ENCODE measurements around the gene TUBB6.

The TUBB6 gene

DNA sequence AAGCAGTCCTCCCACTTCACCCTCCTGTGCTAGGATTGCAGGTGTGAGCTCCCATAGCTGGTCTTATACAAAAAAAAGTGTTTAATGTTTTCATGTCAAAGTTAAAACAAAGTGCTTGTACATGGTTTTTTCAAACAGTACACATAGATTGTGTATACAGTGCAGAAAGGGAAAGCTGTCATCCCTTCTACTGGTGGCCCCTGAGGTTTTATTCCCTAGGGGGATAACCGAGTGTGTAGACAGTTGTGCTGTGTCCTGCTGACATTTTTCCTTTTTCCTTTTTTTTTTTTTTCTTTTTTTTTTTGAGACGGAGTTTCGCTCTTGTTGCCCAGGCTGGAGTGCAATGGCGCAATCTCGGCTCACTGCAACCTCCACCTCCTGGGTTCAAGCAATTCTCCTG is 10.8 kb downstream of the TUBB6 start:
- H3K36me3 ChIP-seq (ENCODE audit: insufficient read depth): no peaks in the 10 kb centered on the region
- no peak overlapping the region for H2AFZ ChIP-seq (ENCODE audit: low read depth)

GRCh38 chr18:12321333-12321732 is 13.3 kb downstream of the TUBB6 start:
- Histone ChIP-seq H3K4me2 (no peak overlapping the region), H3K27ac (no peak overlapping the region), H3K9ac (no peak overlapping the region), H3K4me3 (IDR thresholded peaks at IDR 0.05; ENCODE audit: insufficient read depth, low read depth, low read length) (no peak overlapping the region), H3K36me3 (ENCODE audit: insufficient read depth) (no peaks in the 10 kb centered on the region), H4K20me1 (ENCODE audit: insufficient read depth) (no peaks in the 10 kb centered on the region), H3K79me2 (ENCODE audit: insufficient read depth, low read depth) (no peaks in the 10 kb centered on the region), H3K27me3 (ENCODE audit: insufficient read depth, low read depth) (no peaks in the 10 kb centered on the region), H3K4me1 (ENCODE audit: low read depth, poor library complexity, severe bottlenecking) (no peaks in the 10 kb centered on the region), H2AFZ (ENCODE audit: low read depth) (no peak overlapping the region)
- TF ChIP-seq, protein P1, sequence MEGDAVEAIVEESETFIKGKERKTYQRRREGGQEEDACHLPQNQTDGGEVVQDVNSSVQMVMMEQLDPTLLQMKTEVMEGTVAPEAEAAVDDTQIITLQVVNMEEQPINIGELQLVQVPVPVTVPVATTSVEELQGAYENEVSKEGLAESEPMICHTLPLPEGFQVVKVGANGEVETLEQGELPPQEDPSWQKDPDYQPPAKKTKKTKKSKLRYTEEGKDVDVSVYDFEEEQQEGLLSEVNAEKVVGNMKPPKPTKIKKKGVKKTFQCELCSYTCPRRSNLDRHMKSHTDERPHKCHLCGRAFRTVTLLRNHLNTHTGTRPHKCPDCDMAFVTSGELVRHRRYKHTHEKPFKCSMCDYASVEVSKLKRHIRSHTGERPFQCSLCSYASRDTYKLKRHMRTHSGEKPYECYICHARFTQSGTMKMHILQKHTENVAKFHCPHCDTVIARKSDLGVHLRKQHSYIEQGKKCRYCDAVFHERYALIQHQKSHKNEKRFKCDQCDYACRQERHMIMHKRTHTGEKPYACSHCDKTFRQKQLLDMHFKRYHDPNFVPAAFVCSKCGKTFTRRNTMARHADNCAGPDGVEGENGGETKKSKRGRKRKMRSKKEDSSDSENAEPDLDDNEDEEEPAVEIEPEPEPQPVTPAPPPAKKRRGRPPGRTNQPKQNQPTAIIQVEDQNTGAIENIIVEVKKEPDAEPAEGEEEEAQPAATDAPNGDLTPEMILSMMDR (conservative IDR thresholded peaks at IDR 0.05; ENCODE audit: low read depth, low read length): no peak

More for the DNA sequence above, 10.8 kb downstream of the TUBB6 start:
- Histone ChIP-seq H3K27me3 (ENCODE audit: insufficient read depth, low read depth) (no peaks in the 10 kb centered on the region), H3K27ac (no peak overlapping the region), H3K4me2 (no peak overlapping the region), H3K9ac (no peak overlapping the region), H3K4me1 (ENCODE audit: low read depth, poor library complexity, severe bottlenecking) (no peaks in the 10 kb centered on the region), H3K4me3 (IDR thresholded peaks at IDR 0.05; ENCODE audit: insufficient read depth, low read depth, low read length) (no peak overlapping the region), H3K79me2 (ENCODE audit: insufficient read depth, low read depth) (no peaks in the 10 kb centered on the region), H4K20me1 (ENCODE audit: insufficient read depth) (no peaks in the 10 kb centered on the region)
- TF ChIP-seq, protein P1 (conservative IDR thresholded peaks at IDR 0.05; ENCODE audit: low read depth, low read length): no peak

DNA sequence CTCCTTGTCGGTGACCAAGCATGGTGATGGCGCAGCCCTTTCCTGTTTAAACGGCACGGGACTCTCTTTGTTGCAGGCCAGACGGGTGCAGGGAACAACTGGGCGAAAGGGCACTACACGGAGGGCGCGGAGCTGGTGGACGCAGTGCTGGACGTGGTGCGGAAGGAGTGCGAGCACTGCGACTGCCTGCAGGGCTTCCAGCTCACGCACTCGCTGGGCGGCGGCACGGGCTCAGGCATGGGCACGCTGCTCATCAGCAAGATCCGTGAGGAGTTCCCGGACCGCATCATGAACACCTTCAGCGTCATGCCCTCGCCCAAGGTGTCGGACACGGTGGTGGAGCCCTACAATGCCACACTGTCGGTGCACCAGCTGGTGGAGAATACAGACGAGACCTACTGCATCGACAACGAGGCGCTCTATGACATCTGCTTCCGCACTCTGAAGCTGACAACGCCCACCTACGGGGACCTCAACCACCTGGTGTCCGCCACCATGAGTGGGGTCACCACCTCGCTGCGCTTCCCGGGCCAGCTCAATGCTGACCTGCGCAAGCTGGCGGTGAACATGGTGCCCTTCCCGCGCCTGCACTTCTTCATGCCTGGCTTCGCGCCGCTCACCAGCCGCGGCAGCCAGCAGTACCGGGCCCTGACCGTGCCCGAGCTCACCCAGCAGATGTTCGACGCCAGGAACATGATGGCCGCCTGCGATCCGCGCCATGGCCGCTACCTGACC is 17.1 kb downstream of the TUBB6 start:
- Histone ChIP-seq H2AFZ (ENCODE audit: low read depth) (no peak overlapping the region), H3K27ac (no peak overlapping the region), H3K27me3 (ENCODE audit: insufficient read depth, low read depth) (no peaks in the 10 kb centered on the region), H4K20me1 (ENCODE audit: insufficient read depth) (no peaks in the 10 kb centered on the region), H3K9ac (no peak overlapping the region), H3K4me3 (IDR thresholded peaks at IDR 0.05; ENCODE audit: insufficient read depth, low read depth, low read length) (no peak overlapping the region), H3K4me2 (no peak overlapping the region), H3K79me2 (ENCODE audit: insufficient read depth, low read depth) (no peaks in the 10 kb centered on the region), H3K36me3 (ENCODE audit: insufficient read depth) (no peaks in the 10 kb centered on the region; the same call in 1 of the 2 replicates), H3K4me1 (ENCODE audit: low read depth, poor library complexity, severe bottlenecking) (no peaks in the 10 kb centered on the region)
- TF ChIP-seq, protein P1 (conservative IDR thresholded peaks at IDR 0.05; ENCODE audit: low read depth, low read length): no peak

DNA sequence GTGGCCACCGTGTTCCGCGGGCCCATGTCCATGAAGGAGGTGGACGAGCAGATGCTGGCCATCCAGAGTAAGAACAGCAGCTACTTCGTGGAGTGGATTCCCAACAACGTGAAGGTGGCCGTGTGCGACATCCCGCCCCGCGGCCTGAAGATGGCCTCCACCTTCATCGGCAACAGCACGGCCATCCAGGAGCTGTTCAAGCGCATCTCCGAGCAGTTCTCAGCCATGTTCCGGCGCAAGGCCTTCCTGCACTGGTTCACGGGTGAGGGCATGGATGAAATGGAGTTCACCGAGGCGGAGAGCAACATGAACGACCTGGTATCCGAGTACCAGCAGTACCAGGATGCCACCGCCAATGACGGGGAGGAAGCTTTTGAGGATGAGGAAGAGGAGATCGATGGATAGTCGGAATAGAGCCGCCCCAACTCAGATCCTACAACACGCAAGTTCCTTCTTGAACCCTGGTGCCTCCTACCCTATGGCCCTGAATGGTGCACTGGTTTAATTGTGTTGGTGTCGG is 17.7 kb downstream of the TUBB6 start:
- no peak overlapping the region for H3K9ac ChIP-seq
- H2AFZ ChIP-seq (ENCODE audit: low read depth): no peak overlapping the region
- no peaks in the 10 kb centered on the region; the same call in 1 of the 2 replicates for H3K36me3 ChIP-seq (ENCODE audit: insufficient read depth)
- no peaks in the 10 kb centered on the region for H3K27me3 ChIP-seq (ENCODE audit: insufficient read depth, low read depth)
- TF ChIP-seq, protein P1 (conservative IDR thresholded peaks at IDR 0.05; ENCODE audit: low read depth, low read length): no peak
- no peaks in the 10 kb centered on the region for H3K4me1 ChIP-seq (ENCODE audit: low read depth, poor library complexity, severe bottlenecking)
- H3K4me3 ChIP-seq (IDR thresholded peaks at IDR 0.05; ENCODE audit: insufficient read depth, low read depth, low read length): no peak overlapping the region
- H3K79me2 ChIP-seq (ENCODE audit: insufficient read depth, low read depth): no peaks in the 10 kb centered on the region
- H3K4me2 ChIP-seq: no peak overlapping the region
- no peak overlapping the region for H3K27ac ChIP-seq
- no peaks in the 10 kb centered on the region; the same call in 1 of the 2 replicates for H4K20me1 ChIP-seq (ENCODE audit: insufficient read depth)
